ENCODE data around the gene ZBTB3. TPM values are rescaled to one million over a fixed set of nuclear protein-coding genes. Genes with fewer than 3 reads are reported as not detected.

ZBTB3 gene
- total and polyA plus RNA-seq, 9 of the 15 experiments (the other 6 are each of a cell fraction or from before 2014, with no cell fraction given), result 1.9 to 10.0 (median 4.9) TPM

GRCh38 chr11:62727165-62727871 lies 26.6 kb downstream of the ZBTB3 start, which contains the start of gene HNRNPUL2 (continued):
- TF ChIP-seq CBFA2T2 (conservative IDR thresholded peaks at IDR 0.05), result no peak
- no peak for TF ChIP-seq CC2D1A (IDR thresholded peaks at IDR 0.05)
- no peak for TF ChIP-seq KDM1A (IDR thresholded peaks at IDR 0.05)
- TF ChIP-seq POLR2AphosphoS2 (IDR thresholded peaks at IDR 0.05; ENCODE audit: low read length), result peak; percentile 85; the same call in 1 of the 2 replicates
- peak; percentile 80 for TF ChIP-seq CREB3L1 (IDR thresholded peaks at IDR 0.05; ENCODE audit: borderline replicate concordance, low read depth)
- TF ChIP-seq SNAPC5 (CRISPR knock-in tag; IDR thresholded peaks at IDR 0.05), result no peak
- no peak for TF ChIP-seq SFPQ (IDR thresholded peaks at IDR 0.05; ENCODE audit: low read depth, low read length)
- TF ChIP-seq THRAP3 (IDR thresholded peaks at IDR 0.05; ENCODE audit: borderline replicate concordance), result no peak
- no peak; the same call in 1 of the 2 replicates for TF ChIP-seq ELF2 (CRISPR knock-in tag; IDR thresholded peaks at IDR 0.05)
- TF ChIP-seq BMI1 (IDR thresholded peaks at IDR 0.05; ENCODE audit: low read length), result no peak
- TF ChIP-seq ZC3H4 (CRISPR knock-in tag; IDR thresholded peaks at IDR 0.05; ENCODE audit: borderline replicate concordance), result no peak
- no peak for TF ChIP-seq SREBF1 (IDR thresholded peaks at IDR 0.05; ENCODE audit: borderline replicate concordance, low read depth, low read length)
- no peak for TF ChIP-seq HIVEP1 (CRISPR knock-in tag; IDR thresholded peaks at IDR 0.05)
- no peak for TF ChIP-seq DEAF1 (CRISPR knock-in tag; IDR thresholded peaks at IDR 0.05)
- TF ChIP-seq POU5F1 (IDR thresholded peaks at IDR 0.05; ENCODE audit: borderline replicate concordance, low read depth, low read length, partially characterized antibody), result no peak
- TF ChIP-seq FOSL1 (tag; conservative IDR thresholded peaks at IDR 0.05), result no peak; the same call in 1 of the 2 replicates
- no peak for TF ChIP-seq ZNF280A (IDR thresholded peaks at IDR 0.05; ENCODE audit: low read depth, partially characterized antibody)
- TF ChIP-seq ZNF785 (CRISPR knock-in tag; IDR thresholded peaks at IDR 0.05), result no peak
- TF ChIP-seq HNRNPLL (IDR thresholded peaks at IDR 0.05; ENCODE audit: low read depth, low read length, poor library complexity, severe bottlenecking), result peak; percentile 77
- TF ChIP-seq HMG20A (CRISPR knock-in tag; conservative IDR thresholded peaks at IDR 0.05), result no peak

Data from K562 (cell line).